Left lung (tissue), 10 donors: ENCODE data around the gene PHF8. TPM values are rescaled to one million over a fixed set of nuclear protein-coding genes. Genes with fewer than 3 reads are reported as not detected.

Experiments used
- ATAC-seq: fragments of 200-7000 bp; cut with Tn5 transposase; one replicate; pipeline ENCODE4 v1.9.1; 2020; ENCODE audit warnings: moderate library complexity
- DNase-seq, 4 donors: peaks; one replicate each; pipeline ENCODE4 v3.0.0-alpha.2; 2013 to 2020
- H3K27ac ChIP-seq, 2 donors: fragments of 200-600 bp; sonication (generic) in 1 of 2; one replicate each; pipeline versions ENCODE4 v1.5.0 to v1.8.0; 2020 to 2021
- H3K27me3 ChIP-seq, 2 donors: fragments of 200-600 bp; sonication (generic) in 1 of 2; one replicate each; pipeline versions ENCODE4 v1.5.0 to v1.8.0; 2020 to 2021
- H3K36me3 ChIP-seq, 2 donors: fragments of 200-600 bp; sonication (generic) in 1 of 2; one replicate each; pipeline versions ENCODE4 v1.5.0 to v1.8.0; 2020 to 2021
- H3K4me1 ChIP-seq, 2 donors: fragments of 200-600 bp; one replicate each; pipeline ENCODE4 v1.8.0; 2021
- H3K4me3 ChIP-seq, 2 donors: fragments of 200-600 bp; sonication (generic) in 1 of 2; one replicate each; pipeline versions ENCODE4 v1.5.0 to v1.8.0; 2020 to 2021; ENCODE audit warnings: mild to moderate bottlenecking in 1 of 2
- H3K9me3 ChIP-seq, 2 donors: fragments of 200-600 bp; sonication (generic) in 1 of 2; one replicate each; pipeline versions ENCODE4 v1.5.0 to v1.8.0; 2020 to 2021
- intact Hi-C, 2 donors: fragments of 100-400 bp; cut with DNase I; formaldehyde crosslinking; loops; one replicate each; pipeline versions ENCODE4 v1.11.2 to v1.14.2; 2022
- polyA plus RNA-seq, 6 donors: library from polyadenylated mRNA; unstranded; fragments of 120-200 nt; gene quantifications; one replicate each; pipeline ENCODE4 v1.2.1, GENCODE V29; 2013; ENCODE audit not compliant: insufficient read length in 6 of 6
- total RNA-seq, 2 donors: library from RNA; stranded (reverse); fragmentation: NEBNext Ultra II Directional; extraction: Animal tissue kit (Norgen Biotek cat#: 25700); gene quantifications; one replicate each; pipeline ENCODE4 v1.2.1, GENCODE V29; 2021
- TF ChIP-seq, protein P1 (sequence below), 2 donors: fragments of 200-600 bp; sonication (generic) in 1 of 2; IDR thresholded peaks; one replicate each; pipeline versions ENCODE4 v1.5.0 to v1.8.0; 2021; ENCODE audit warnings: antibody characterized with exemption in 2 of 2
- donor health status: DM: no; HTN: yes; CAD: no.
- donor health status: DM: no; HTN: no; CAD: no.

The PHF8 gene
- total and polyA plus RNA-seq, 8 donors, result 19.9 to 31.5 (median 29.0) TPM

DNA sequence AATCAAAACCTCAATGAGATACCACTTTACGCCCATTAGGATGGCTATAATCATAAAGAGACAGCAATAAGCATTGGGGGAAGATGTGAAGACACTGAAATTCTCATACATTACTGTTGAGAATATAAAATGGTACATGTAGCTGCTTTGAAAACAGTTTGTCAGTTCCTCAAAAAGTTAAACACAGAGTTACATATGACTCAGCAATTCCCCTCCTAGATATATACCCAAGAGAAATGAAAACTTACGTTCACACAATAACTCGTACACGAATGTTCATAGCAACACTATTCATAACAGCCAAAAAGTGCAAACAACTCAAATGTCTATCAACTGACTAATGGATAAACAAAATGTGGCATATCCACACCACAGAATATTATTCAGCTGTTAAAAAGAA is 36.6 kb downstream of the PHF8 start:
- ATAC-seq (no peak), DNase-seq (no peak)
- intact Hi-C loops, result no loop called here
- Histone ChIP-seq H3K27ac (no peak overlapping the region), H3K9me3 (no peaks in the 10 kb centered on the region), H3K4me1 (no peaks in the 10 kb centered on the region), H3K4me3 (no peak overlapping the region), H3K36me3 (peaks cover 0 to 39% of the 10 kb centered on the region in 2 donors), H3K27me3 (no peaks in the 10 kb centered on the region)
- TF ChIP-seq, protein P1, sequence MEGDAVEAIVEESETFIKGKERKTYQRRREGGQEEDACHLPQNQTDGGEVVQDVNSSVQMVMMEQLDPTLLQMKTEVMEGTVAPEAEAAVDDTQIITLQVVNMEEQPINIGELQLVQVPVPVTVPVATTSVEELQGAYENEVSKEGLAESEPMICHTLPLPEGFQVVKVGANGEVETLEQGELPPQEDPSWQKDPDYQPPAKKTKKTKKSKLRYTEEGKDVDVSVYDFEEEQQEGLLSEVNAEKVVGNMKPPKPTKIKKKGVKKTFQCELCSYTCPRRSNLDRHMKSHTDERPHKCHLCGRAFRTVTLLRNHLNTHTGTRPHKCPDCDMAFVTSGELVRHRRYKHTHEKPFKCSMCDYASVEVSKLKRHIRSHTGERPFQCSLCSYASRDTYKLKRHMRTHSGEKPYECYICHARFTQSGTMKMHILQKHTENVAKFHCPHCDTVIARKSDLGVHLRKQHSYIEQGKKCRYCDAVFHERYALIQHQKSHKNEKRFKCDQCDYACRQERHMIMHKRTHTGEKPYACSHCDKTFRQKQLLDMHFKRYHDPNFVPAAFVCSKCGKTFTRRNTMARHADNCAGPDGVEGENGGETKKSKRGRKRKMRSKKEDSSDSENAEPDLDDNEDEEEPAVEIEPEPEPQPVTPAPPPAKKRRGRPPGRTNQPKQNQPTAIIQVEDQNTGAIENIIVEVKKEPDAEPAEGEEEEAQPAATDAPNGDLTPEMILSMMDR (IDR thresholded peaks at IDR 0.05), result no peak

DNA sequence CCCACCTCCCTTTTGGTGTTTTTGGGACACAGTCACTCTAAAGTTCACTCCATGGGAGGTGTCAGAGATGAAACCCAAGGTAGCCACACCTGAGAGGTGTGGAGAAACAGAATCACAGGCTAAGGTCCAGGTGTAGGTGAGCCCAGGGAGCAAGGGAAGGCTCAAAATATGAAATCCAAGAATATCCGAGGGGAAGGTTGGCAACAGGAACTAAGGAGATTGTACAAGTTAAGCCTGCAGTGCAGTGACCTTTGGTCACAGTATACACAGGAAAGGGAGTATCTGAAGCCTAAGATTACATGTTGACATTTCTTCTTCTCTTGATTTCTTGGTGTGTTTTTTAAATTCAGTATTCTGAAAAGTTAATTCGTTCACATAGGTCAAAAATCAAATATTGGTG is 46.5 kb downstream of the PHF8 start:
- Histone ChIP-seq H3K36me3 (peaks cover 0 to 76% of the 10 kb centered on the region in 2 donors), H3K27ac (no peak overlapping the region), H3K4me3 (no peak overlapping the region), H3K4me1 (no peaks in the 10 kb centered on the region), H3K27me3 (no peaks in the 10 kb centered on the region), H3K9me3 (no peaks in the 10 kb centered on the region)
- intact Hi-C loops, result no loop called here
- ATAC-seq (no peak), DNase-seq (no peak)
- TF ChIP-seq, protein P1 (IDR thresholded peaks at IDR 0.05), result no peak

DNA sequence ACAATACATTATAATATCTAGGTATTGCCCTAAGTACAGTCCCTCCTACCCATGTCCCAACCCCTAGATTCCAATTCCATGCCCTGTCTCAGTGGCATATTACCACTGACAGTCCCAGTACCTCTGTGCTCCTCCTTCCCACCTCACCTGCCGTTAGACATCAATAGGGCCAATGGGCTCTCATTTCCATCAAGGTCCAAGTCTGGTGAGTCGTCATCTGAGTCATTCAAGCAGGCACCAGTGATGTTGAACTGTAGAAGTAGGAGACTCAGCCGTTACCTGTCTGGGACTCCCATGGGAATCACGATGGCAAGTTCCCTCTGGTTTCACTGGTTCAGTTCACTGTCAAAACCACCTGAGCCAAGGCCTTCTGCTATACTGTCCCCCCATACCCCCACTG is 51.7 kb downstream of the PHF8 start:
- DNase-seq (no peak), ATAC-seq (no peak)
- Histone ChIP-seq H3K27ac (no peak overlapping the region), H3K36me3 (peaks cover 0 to 41% of the 10 kb centered on the region in 2 donors), H3K27me3 (no peaks in the 10 kb centered on the region), H3K4me1 (no peaks in the 10 kb centered on the region), H3K9me3 (no peaks in the 10 kb centered on the region), H3K4me3 (no peak overlapping the region)
- TF ChIP-seq, protein P1 (IDR thresholded peaks at IDR 0.05), result no peak
- intact Hi-C loops, result no loop called here

DNA sequence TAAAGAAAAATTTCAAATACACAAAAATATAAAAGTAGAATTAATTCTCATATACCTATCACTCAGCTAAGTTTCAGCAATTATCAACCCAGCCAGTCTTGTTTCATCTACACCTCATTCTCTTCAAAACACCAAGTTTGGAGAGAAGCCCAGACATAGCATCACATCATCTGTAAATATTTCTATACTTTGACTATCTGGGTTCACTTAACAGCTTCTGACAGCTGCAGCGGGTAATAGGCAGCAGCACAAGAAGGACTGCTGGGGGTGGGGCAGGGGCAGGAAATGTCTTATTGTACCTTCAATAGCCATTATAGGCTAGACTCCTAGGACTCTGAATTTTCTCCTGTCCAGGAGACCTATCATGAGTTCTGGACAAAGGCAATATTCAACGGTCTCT is 54.1 kb downstream of the PHF8 start:
- intact Hi-C loops, result no loop called here
- H3K4me3 ChIP-seq, result no peak overlapping the region
- no peaks in the 10 kb centered on the region for H3K27me3 ChIP-seq
- H3K27ac ChIP-seq, result no peak overlapping the region
- no peaks in the 10 kb centered on the region for H3K4me1 ChIP-seq
- ATAC-seq, result no peak
- TF ChIP-seq, protein P1 (IDR thresholded peaks at IDR 0.05), result no peak
- H3K36me3 ChIP-seq, result peaks cover 0 to 58% of the 10 kb centered on the region in 2 donors
- peak in 2 of 4 donors; percentile 69 to 76 for DNase-seq
- no peaks in the 10 kb centered on the region for H3K9me3 ChIP-seq

DNA sequence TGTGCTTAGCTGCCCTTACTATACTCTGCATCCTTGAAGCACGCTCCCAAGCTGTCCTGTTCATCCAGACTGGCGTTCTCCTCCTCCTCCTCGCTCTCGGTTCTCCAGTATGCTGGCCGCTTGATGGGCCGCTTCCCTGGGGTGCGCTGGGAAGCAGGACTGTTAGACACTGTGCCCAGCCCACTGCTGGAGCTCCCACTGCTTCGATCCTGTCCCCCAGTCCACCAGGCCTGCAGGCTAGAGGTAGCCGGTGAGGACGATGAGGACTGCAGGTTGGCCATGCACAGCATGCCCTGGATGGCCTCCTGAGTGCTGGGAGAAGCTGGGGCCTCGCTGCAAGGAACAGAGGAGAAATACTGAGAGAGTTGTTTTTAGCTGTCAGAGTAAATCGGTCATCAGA is 59.4 kb downstream of the PHF8 start:
- H3K27me3 ChIP-seq, result no peaks in the 10 kb centered on the region
- TF ChIP-seq, protein P1 (IDR thresholded peaks at IDR 0.05), result no peak
- intact Hi-C loops, result no loop called here
- ATAC-seq (no peak), DNase-seq (no peak)
- no peak overlapping the region for H3K4me3 ChIP-seq
- H3K27ac ChIP-seq, result no peak overlapping the region
- no peaks in the 10 kb centered on the region for H3K9me3 ChIP-seq
- H3K36me3 ChIP-seq, result peaks cover 0 to 64% of the 10 kb centered on the region in 2 donors
- H3K4me1 ChIP-seq, result no peaks in the 10 kb centered on the region
